Ishikawa (cell line): ENCODE results near the gene TPSAB1.
A peak's percentile ranks its signal among the peaks of the same experiment; 100 is the strongest.

Source experiments
- CREB1 ChIP-seq: IDR thresholded peaks from 2 replicates; pipeline ENCODE4 v1.6.1; 2012; ENCODE audit warnings: low read depth
- EP300 ChIP-seq: IDR thresholded peaks from 2 replicates; pipeline ENCODE4 v1.6.1; 2012; ENCODE audit warnings: borderline replicate concordance
- MAX ChIP-seq: IDR thresholded peaks from 2 replicates; pipeline ENCODE4 v1.6.1; 2012
- NFIC ChIP-seq: IDR thresholded peaks from 2 replicates; pipeline ENCODE4 v1.6.1; 2012
- REST ChIP-seq: IDR thresholded peaks from 2 replicates; pipeline ENCODE4 v1.6.1; 2012; ENCODE audit warnings: low read depth, mild to moderate bottlenecking
- TAF1 ChIP-seq: IDR thresholded peaks from 2 replicates; pipeline ENCODE4 v1.6.1; 2012; ENCODE audit warnings: low read depth, mild to moderate bottlenecking
- TEAD4 ChIP-seq: IDR thresholded peaks from 2 replicates; pipeline ENCODE4 v1.6.1; 2012
- USF1 ChIP-seq: IDR thresholded peaks from 2 replicates; pipeline ENCODE4 v1.6.1; 2012
- ZBTB7A ChIP-seq: IDR thresholded peaks from 2 replicates; pipeline ENCODE4 v1.6.1; 2012; ENCODE audit warnings: low read depth

- no peak for TF ChIP-seq REST
- TF ChIP-seq EP300, result no peak
- TF ChIP-seq CREB1, result no peak
- no peak for TF ChIP-seq MAX
- no peak for TF ChIP-seq TAF1
- TF ChIP-seq TEAD4, result no peak
- TF ChIP-seq USF1, result no peak
- TF ChIP-seq NFIC, result no peak
- TF ChIP-seq ZBTB7A, result 0 out of 2 replicates have a peak, but pooled peaks have one; percentile 36
These were observed 48.4 kb downstream of the TPSAB1 start for GRCh38 chr16:1288813-1289476.
